ENCODE data around the gene SLC7A5.
"Not testable (repeated sequence)": the region's sequence is repeated elsewhere in the genome, so short reads cannot be mapped to it uniquely, and the experiment has no call there.

Gene SLC7A5

GRCh38 chr16:87790292-87791100 is 78.8 kb downstream of the SLC7A5 start:
- DNase-seq: no peak

GRCh38 chr16:87789437-87790291 is 79.6 kb downstream of the SLC7A5 start:
- DNase-seq: no peak

GRCh38 chr16:87788730-87789436 is 80.4 kb downstream of the SLC7A5 start:
- DNase-seq: not testable (repeated sequence)

GRCh38 chr16:87787451-87788091 is 81.7 kb downstream of the SLC7A5 start:
- not testable (repeated sequence) for DNase-seq

GRCh38 chr16:87784812-87785211 is 84.5 kb downstream of the SLC7A5 start:
- DNase-seq: no peak

- DNase-seq: no peak
These were observed 87.3 kb downstream of the SLC7A5 start for GRCh38 chr16:87782033-87782432.

- peak; percentile 62 for DNase-seq
These were observed 88.8 kb downstream of the SLC7A5 start for GRCh38 chr16:87780385-87780989.

Measured in stimulated activated CD4-positive, alpha-beta T cell treated with anti-CD3 and anti-CD28 coated beads, Interleukin-1b, Interleukin-23, amount 100 ng/mL, for 48 hours (primary cell).